GM19025 (cell line): ENCODE measurements around the gene UCN2.

Experiments used
- ATAC-seq: cut with Tn5 transposase; IDR thresholded peaks from one replicate; pipeline ENCODE4 v1.9.1; 2021; ENCODE audit warnings: mild to moderate bottlenecking, low read depth, moderate library complexity; ENCODE audit not compliant: unreplicated experiment

UCN2 gene

GRCh38 chr3:48563382-48563918 lies at the start of gene UCN2:
TSS of gene UCN2 (minus strand) at chr3:48563781. CDS start at chr3:48563124, 657 bp downstream.
- ATAC-seq: no peak

GRCh38 chr3:48612309-48612708 lies 48.7 kb upstream of the UCN2 start:
- no peak for ATAC-seq

GRCh38 chr3:48609088-48610005 lies 45.8 kb upstream of the UCN2 start, which contains the start of gene UQCRC1:
TSS of gene UQCRC1 (minus strand) at chr3:48609646. CDS start at chr3:48609620, 26 bp downstream.
- peak; percentile 95 for ATAC-seq

- ATAC-seq: no peak
Observed at GRCh38 chr3:48607519-48607918, 43.9 kb upstream of the UCN2 start.

- no peak for ATAC-seq
Observed at GRCh38 chr3:48601622-48601994, 38.0 kb upstream of the UCN2 start.

- ATAC-seq: no peak
Observed at GRCh38 chr3:48600711-48601621, 37.4 kb upstream of the UCN2 start.

GRCh38 chr3:48599509-48600285 lies 36.1 kb upstream of the UCN2 start:
- no peak for ATAC-seq

GRCh38 chr3:48599077-48599501 lies 35.5 kb upstream of the UCN2 start:
- no peak for ATAC-seq

- ATAC-seq: no peak
Observed at GRCh38 chr3:48598323-48599076, 34.9 kb upstream of the UCN2 start.

- ATAC-seq: no peak
Observed at GRCh38 chr3:48597408-48597800, 33.8 kb upstream of the UCN2 start.

- no peak for ATAC-seq
Observed at GRCh38 chr3:48596676-48597407, 33.3 kb upstream of the UCN2 start.

- no peak for ATAC-seq
Observed at GRCh38 chr3:48596157-48596556, 32.6 kb upstream of the UCN2 start.

- ATAC-seq: no peak
Observed at GRCh38 chr3:48595526-48596121, 32.0 kb upstream of the UCN2 start.

GRCh38 chr3:48595075-48595525 lies 31.5 kb upstream of the UCN2 start, which contains the start of gene COL7A1:
TSS of gene COL7A1 (minus strand) at chr3:48595329. CDS start at chr3:48595159, 170 bp downstream.
- ATAC-seq: no peak

- ATAC-seq: no peak
Observed at GRCh38 chr3:48594417-48595049, 31.0 kb upstream of the UCN2 start.

GRCh38 chr3:48593337-48593736 lies 29.8 kb upstream of the UCN2 start:
- no peak for ATAC-seq

- ATAC-seq: no peak
Observed at GRCh38 chr3:48592519-48593087, 29.0 kb upstream of the UCN2 start.
